Measurements from ENCODE around the gene NIPAL3.

NIPAL3 gene

GRCh38 chr1:24386241-24386640 lies 29.4 kb upstream of the NIPAL3 start:
- Mint-ChIP-seq H3K27ac (no peak overlapping the region), H3K4me1 (ENCODE audit: low read depth) (peaks cover 19% of the 10 kb centered on the region), H3K36me3 (peaks cover 4% of the 10 kb centered on the region), H3K4me3 (no peak overlapping the region), H3K9me3 (ENCODE audit: low read depth) (no peaks in the 10 kb centered on the region), H3K27me3 (no peaks in the 10 kb centered on the region)

- peaks cover 26% of the 10 kb centered on the region for H3K4me1 Mint-ChIP-seq (ENCODE audit: low read depth)
- peaks cover 4% of the 10 kb centered on the region for H3K36me3 Mint-ChIP-seq
- H3K9me3 Mint-ChIP-seq (ENCODE audit: low read depth), result no peaks in the 10 kb centered on the region
- no peak overlapping the region for H3K27ac Mint-ChIP-seq
- H3K27me3 Mint-ChIP-seq, result no peaks in the 10 kb centered on the region
- H3K4me3 Mint-ChIP-seq, result no peak overlapping the region
These were observed 28.7 kb upstream of the NIPAL3 start for GRCh38 chr1:24386931-24387330.

- no peaks in the 10 kb centered on the region for H3K27me3 Mint-ChIP-seq
- H3K4me3 Mint-ChIP-seq, result no peak overlapping the region
- no peak overlapping the region for H3K27ac Mint-ChIP-seq
- peaks cover 4% of the 10 kb centered on the region for H3K36me3 Mint-ChIP-seq
- no peaks in the 10 kb centered on the region for H3K9me3 Mint-ChIP-seq (ENCODE audit: low read depth)
- peaks cover 34% of the 10 kb centered on the region for H3K4me1 Mint-ChIP-seq (ENCODE audit: low read depth)
These were observed 27.9 kb upstream of the NIPAL3 start for GRCh38 chr1:24387636-24388175.

GRCh38 chr1:24388331-24388885 lies 27.2 kb upstream of the NIPAL3 start:
- Mint-ChIP-seq H3K4me1 (ENCODE audit: low read depth) (peaks cover 41% of the 10 kb centered on the region), H3K36me3 (peaks cover 4% of the 10 kb centered on the region), H3K9me3 (ENCODE audit: low read depth) (no peaks in the 10 kb centered on the region), H3K27ac (no peak overlapping the region), H3K4me3 (no peak overlapping the region), H3K27me3 (no peaks in the 10 kb centered on the region)

DNA sequence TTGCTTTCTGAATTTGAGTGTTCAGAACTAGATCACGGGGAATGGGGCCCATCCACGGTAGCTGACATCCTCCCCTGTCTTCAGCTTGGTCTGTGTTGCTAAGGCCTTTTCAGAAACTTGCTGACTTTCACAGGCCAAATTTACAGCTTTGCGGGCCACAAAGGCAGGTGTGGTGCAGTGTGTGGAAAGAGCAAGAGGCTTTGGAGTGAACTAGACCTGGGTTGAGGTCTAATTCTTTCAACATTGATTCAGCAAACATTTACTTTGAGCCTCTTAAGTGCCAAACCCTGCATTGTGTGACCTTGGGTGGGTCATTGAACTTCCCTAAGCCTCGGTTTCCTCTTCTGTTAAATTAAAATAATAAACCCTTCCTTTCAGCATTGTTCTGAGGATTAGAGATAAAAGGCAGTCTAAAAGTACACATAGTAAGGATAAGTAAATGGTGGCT lies 26.3 kb upstream of the NIPAL3 start:
- H3K4me1 Mint-ChIP-seq (ENCODE audit: low read depth), result peaks cover 45% of the 10 kb centered on the region

GRCh38 chr1:24390924-24391782 lies 24.4 kb upstream of the NIPAL3 start:
- peak overlapping the region; percentile 94 for H3K27ac Mint-ChIP-seq
- no peaks in the 10 kb centered on the region for H3K9me3 Mint-ChIP-seq (ENCODE audit: low read depth)
- peak overlapping the region; percentile 71 for H3K4me3 Mint-ChIP-seq
- peaks cover 40% of the 10 kb centered on the region for H3K4me1 Mint-ChIP-seq (ENCODE audit: low read depth)
- no peaks in the 10 kb centered on the region for H3K27me3 Mint-ChIP-seq
- peaks cover 5% of the 10 kb centered on the region for H3K36me3 Mint-ChIP-seq

More for the DNA sequence above, 26.3 kb upstream of the NIPAL3 start:
- no peak overlapping the region for H3K27ac Mint-ChIP-seq
- H3K9me3 Mint-ChIP-seq (ENCODE audit: low read depth), result no peaks in the 10 kb centered on the region
- no peak overlapping the region for H3K4me3 Mint-ChIP-seq
- no peaks in the 10 kb centered on the region for H3K27me3 Mint-ChIP-seq
- H3K36me3 Mint-ChIP-seq, result peaks cover 2% of the 10 kb centered on the region

DNA sequence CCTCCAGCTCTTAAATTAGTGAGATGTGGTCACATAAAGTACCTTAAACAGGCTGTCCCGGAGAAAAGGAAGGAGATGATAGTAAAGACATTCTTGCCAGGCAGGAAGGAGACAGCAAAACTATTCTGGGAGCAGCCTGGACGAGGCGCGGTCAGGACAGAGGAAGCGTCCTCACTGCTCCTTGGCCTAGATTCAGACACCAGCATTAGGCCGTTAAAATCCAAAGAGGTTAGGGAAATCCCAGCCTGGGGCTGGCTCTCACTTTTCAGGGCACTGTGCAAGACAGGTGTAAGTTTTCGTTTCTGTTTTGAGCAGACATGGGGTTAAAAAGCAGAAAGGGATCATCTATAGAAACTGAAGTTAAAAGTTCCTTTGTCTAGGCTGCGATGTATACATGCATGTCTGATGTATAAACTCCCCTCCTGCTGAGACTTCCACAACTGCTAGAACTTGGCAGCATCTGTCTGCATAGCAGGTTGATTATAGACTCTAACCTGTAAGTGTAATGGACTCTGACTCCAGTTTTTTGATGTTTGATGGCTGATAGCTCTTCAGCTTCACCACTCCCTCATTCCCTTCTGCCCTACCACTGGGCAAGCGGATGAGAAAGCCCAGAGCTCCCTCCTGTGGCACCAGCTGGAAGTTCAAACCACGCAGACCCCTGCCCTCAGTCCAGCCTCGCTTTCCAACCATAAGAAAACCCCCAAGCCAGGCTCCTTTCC lies 23.6 kb upstream of the NIPAL3 start:
- Mint-ChIP-seq H3K9me3 (ENCODE audit: low read depth) (no peaks in the 10 kb centered on the region), H3K27me3 (no peaks in the 10 kb centered on the region)

DNA sequence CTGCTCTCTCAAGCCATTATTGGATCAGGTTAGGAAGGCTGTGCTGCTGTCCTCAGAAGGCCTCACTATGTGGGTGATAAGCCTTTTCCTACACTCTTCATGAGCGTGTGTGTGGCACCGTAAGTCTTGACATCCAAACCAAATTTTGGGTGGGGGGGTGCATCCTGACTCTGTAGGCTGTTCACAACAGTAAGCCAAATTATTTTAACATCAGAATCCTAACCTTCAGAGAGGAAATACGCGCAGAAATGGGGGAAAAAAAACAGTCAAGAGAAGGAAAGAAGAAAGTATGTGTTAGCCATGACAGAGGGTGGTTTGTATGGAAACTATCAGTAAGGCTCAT lies 23.0 kb upstream of the NIPAL3 start:
- Mint-ChIP-seq H3K4me1 (ENCODE audit: low read depth) (peaks cover 40% of the 10 kb centered on the region), H3K36me3 (peaks cover 8% of the 10 kb centered on the region), H3K4me3 (no peak overlapping the region), H3K27ac (peak overlapping the region; percentile 94), H3K9me3 (ENCODE audit: low read depth) (no peaks in the 10 kb centered on the region), H3K27me3 (no peaks in the 10 kb centered on the region)

More for the DNA sequence above, 23.6 kb upstream of the NIPAL3 start:
- Mint-ChIP-seq H3K27ac (peak overlapping the region; percentile 94), H3K4me3 (peak overlapping the region; percentile 71), H3K36me3 (peaks cover 5% of the 10 kb centered on the region), H3K4me1 (ENCODE audit: low read depth) (peaks cover 40% of the 10 kb centered on the region)

DNA sequence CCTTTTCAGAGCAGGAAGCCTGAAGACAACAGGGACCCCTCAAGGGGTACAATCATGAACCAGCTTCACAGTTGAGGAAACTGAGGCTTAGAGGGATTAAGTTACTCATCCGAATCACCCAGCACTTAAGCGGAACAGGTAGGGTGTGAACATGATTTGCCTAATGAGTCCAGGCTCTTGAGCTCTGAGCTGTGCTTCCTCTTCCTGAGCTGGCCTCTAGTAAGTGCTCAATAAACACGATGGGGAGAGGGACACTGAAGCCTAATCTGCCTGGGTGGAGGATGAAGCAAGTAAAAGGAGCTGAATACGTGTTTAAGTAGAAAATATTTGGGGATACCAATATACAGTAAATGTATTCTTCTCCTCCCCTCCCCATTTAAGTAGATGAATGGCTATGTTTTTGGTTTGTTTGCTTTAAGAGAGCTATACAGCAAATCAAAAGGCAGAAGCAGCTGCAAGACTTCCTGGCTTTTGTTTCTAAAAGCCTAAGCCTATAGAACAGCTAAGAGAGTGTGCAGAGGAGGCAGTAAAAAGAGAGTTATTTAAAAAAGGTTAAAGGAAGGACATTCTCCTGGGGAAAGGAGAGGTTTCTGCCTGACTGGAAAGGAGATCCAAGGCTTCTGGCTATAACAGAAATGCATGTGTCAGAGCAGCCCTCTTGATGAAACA lies 22.5 kb upstream of the NIPAL3 start:
- Mint-ChIP-seq H3K4me3 (peak overlapping the region; percentile 23), H3K27ac (peak overlapping the region; percentile 94), H3K36me3 (peaks cover 6% of the 10 kb centered on the region), H3K27me3 (no peaks in the 10 kb centered on the region), H3K4me1 (ENCODE audit: low read depth) (peaks cover 40% of the 10 kb centered on the region), H3K9me3 (ENCODE audit: low read depth) (no peaks in the 10 kb centered on the region)

DNA sequence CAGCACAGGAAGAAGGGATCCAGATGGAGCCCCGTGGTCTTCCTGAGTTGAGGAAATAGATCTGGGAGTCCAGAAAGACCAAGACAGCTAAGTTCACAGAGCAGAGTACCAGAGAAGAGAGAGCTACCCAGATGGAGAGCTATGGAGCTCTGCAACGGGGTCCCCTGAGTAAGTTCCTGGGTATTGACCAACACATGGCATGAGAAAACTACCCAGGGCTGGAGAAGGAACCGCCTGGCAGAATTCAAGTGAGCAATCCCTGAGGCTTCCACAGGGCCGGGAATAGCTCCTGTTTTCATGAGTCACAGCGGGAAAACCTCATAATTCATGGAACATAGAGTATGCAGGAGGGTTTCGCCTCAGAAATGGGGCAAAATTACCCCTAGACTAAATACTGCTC lies 21.7 kb upstream of the NIPAL3 start:
- peaks cover 6% of the 10 kb centered on the region for H3K36me3 Mint-ChIP-seq
- H3K4me1 Mint-ChIP-seq (ENCODE audit: low read depth), result peaks cover 40% of the 10 kb centered on the region
- no peaks in the 10 kb centered on the region for H3K9me3 Mint-ChIP-seq (ENCODE audit: low read depth)
- H3K27ac Mint-ChIP-seq, result peak overlapping the region; percentile 94
- no peaks in the 10 kb centered on the region for H3K27me3 Mint-ChIP-seq
- H3K4me3 Mint-ChIP-seq, result no peak overlapping the region

DNA sequence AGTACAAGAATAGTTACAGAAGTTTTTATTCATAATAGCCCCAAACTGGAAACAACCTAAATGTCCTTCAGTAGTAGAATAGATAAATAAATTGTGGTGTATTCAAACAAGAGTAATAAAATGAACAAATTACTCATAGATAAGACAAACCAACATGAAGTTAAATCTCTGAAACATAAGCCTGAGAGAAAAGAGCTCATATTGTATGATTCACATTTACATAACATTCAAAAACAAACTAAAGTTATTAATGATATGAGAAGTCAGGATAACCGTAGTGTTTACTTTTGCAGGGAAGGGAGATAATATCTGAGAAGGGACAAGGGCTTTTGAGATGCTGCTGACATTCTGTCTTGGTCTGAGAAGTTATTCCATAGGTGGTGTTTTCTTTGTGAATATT lies 15.5 kb upstream of the NIPAL3 start:
- H3K27me3 Mint-ChIP-seq, result no peaks in the 10 kb centered on the region
- H3K4me3 Mint-ChIP-seq, result no peak overlapping the region
- no peak overlapping the region for H3K27ac Mint-ChIP-seq
- no peaks in the 10 kb centered on the region for H3K9me3 Mint-ChIP-seq (ENCODE audit: low read depth)
- H3K36me3 Mint-ChIP-seq, result peaks cover 3% of the 10 kb centered on the region
- no peaks in the 10 kb centered on the region for H3K4me1 Mint-ChIP-seq (ENCODE audit: low read depth)

DNA sequence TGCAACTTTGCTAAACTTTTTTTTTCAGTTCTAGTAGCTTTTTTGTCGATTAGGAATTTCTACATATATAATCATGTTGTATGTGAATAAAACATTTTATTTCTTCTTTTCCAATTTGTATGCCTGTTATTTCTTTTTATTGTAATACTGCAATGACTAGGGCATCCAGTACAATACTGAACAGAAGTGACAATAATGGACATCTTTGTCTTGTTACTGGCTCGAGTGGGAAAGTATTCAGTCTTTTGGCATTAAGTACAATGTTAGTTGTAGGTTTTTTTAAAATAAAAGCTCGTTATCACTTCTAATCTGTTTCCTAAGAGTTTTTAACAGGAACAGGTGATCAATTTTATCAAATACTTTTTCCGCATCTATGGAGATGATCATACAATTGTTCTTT lies 11.8 kb upstream of the NIPAL3 start:
- H3K27ac Mint-ChIP-seq, result no peak overlapping the region
- H3K36me3 Mint-ChIP-seq, result no peaks in the 10 kb centered on the region
- H3K27me3 Mint-ChIP-seq, result no peaks in the 10 kb centered on the region
- no peaks in the 10 kb centered on the region for H3K4me1 Mint-ChIP-seq (ENCODE audit: low read depth)
- no peak overlapping the region for H3K4me3 Mint-ChIP-seq
- no peaks in the 10 kb centered on the region for H3K9me3 Mint-ChIP-seq (ENCODE audit: low read depth)

DNA sequence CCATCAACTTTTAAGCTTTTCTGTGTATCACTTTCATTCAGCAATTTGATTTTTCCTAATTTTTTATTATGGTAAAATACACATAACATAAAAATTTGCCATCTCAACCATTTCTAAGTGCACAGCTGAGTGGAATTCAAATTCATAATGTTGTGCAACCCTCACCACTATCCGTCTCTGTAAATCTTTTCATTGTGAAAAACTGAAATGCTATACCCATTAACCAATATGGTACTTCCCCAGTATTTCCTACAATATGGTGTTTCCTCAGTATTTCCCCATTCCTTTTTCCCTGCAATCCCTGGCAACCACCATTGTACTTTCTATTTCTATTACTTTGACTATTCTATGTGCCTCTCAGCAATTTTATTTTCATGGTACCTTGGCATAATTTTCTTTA lies 8.8 kb upstream of the NIPAL3 start:
- H3K4me3 Mint-ChIP-seq, result no peak overlapping the region

DNA sequence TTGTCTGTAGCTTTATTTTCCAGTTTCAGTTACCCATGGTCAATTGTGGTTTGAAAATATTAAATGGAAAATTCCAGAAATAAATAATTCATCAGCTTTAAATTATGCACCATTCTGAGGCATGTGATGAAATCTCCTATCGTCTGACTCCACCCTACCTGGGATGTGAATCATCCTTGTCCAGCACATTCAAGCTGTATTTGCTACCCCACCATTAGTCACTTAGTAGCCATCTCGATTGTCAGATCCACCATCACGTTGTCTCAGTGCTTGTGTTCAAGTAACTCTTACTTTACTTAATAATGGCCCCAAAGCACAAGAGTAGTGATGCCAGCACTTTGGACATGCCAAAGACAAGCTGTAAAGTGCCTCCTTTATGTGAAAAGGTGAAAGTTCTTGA lies 6.1 kb upstream of the NIPAL3 start:
- Mint-ChIP-seq H3K9me3 (ENCODE audit: low read depth) (no peaks in the 10 kb centered on the region), H3K27me3 (no peaks in the 10 kb centered on the region), H3K36me3 (no peaks in the 10 kb centered on the region), H3K4me1 (ENCODE audit: low read depth) (peaks cover 20% of the 10 kb centered on the region), H3K4me3 (no peak overlapping the region), H3K27ac (no peak overlapping the region)

More for the DNA sequence above, 8.8 kb upstream of the NIPAL3 start:
- H3K27me3 Mint-ChIP-seq, result no peaks in the 10 kb centered on the region
- H3K36me3 Mint-ChIP-seq, result no peaks in the 10 kb centered on the region
- no peaks in the 10 kb centered on the region for H3K9me3 Mint-ChIP-seq (ENCODE audit: low read depth)
- no peak overlapping the region for H3K27ac Mint-ChIP-seq
- H3K4me1 Mint-ChIP-seq (ENCODE audit: low read depth), result peaks cover 4% of the 10 kb centered on the region
